ENCODE results near the gene MLIP.
A peak's percentile ranks its signal among the peaks of the same experiment; 100 is the strongest.
"Not testable (repeated sequence)": the region's sequence is repeated elsewhere in the genome, so short reads cannot be mapped to it uniquely, and the experiment has no call there.

Gene MLIP

DNA sequence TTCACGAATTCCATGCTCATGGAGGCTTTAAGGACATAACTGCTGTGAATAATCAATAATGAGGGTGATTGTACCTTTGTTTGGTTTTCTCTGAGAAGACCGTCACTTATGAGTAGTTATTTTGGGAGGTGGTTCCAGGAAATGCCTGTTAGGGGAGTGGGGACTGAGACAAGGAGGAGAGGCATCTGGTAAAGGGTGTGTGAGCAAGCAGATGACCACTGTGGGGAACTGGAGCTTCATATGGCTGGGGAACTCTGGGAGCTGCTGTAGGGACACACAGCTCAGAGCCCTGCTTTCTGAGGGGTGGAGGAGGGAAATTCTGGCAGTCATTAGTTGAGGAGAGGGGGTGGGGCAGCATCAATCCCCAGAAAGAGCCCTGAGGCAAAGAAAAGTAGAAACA, 125.7 kb downstream of the MLIP start:
- no peak for DNase-seq

DNA sequence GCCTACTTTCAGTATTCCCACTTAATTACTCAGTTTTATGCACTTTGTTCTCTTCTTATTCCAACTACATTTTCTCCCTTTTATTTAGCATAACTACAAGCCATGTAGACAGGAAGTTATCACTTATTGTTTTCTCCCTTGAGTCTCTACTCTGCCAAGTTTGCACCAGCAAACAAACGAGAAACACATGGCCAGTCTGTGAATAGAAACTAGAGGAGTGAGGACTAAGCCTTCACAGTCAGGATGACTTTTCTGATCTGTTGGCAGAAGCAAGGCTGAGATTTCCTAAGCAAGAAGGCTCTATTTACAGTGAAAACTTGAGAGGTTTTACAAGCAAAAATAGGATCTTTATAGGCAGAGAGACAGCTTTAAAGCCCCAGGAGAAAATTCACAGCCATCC, 127.2 kb downstream of the MLIP start:
- DNase-seq = peak; percentile 70

GRCh38 chr6:54243699-54244098, 132.5 kb downstream of the MLIP start:
- DNase-seq = no peak

DNA sequence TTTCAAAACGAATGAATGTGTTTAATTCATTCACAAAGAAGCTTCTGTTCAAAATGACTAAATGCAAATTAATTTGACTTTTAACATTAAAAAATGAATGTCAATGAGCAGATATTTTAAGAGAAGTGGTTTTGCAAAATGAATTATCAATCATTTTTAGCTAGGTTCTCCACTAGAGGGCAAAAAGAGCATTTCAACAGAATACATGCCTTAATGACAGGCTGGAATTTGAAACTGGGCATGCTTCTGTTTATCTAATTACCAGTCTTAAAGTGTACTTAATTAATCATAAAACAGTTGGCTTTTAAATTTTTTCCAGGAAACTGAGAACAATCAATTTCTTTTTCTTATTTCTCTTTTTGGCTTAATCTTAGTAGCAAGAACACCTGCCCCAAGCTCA, 133.2 kb downstream of the MLIP start:
- DNase-seq = peak; percentile 48

DNA sequence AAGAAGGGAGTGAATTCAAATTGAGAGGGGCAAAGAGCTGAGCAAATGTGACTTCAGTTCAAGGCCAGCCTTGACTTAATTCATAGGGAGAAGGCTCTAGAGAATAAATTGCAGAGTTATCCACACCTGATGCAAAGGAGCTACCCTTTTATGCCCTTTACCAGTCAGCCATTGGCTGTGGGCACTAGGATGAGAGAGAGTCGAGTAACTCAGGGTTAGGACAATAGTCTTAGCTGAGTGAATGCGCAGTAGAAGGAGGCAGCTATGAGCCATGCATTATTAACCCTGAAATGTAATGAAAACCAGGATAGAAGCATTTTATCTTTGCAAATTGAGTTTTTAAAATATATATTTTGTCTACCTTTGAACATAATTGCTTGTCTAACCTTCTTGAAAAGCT, 134.0 kb downstream of the MLIP start:
- no peak for DNase-seq

DNA sequence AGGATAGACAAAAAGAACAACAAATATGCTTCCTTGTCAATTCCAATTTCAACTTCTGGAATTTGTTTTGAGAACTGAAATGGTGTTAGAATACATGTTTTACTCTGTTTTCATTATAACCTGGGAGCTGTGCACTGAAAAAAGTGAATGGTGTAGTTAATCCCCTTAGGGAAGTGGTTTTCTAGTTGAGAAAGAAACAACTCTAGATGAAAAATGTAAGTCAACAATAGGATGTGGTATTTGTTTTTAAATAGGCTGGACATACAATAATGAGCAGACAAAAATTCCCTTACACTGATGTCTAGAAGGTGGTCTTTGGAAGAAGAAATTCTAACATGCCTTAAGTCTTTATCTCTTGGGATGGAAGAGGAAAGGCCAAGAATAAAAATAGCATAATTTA, 137.1 kb downstream of the MLIP start:
- DNase-seq = no peak

- no peak for DNase-seq
These were observed 137.8 kb downstream of the MLIP start for GRCh38 chr6:54248994-54249393.

DNA sequence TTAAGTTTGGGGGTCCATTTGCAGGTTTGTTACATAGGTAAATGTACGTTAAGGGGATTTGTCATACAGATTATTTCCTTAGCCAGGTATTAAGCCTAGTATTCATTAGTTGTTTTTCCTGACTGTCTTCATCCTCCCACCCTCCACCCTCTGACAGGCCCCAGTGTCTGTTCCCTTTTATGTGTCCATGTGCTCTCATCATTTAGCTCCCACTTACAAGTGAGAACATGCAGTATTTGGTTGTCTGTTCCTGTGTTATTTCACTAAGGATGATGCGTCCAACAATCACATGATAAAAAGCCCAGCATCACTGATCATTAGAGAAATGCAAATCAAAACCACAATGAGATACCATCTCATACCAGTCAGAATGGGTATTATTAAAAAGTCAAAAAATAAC, 138.6 kb downstream of the MLIP start:
- not testable (repeated sequence) for DNase-seq

DNA sequence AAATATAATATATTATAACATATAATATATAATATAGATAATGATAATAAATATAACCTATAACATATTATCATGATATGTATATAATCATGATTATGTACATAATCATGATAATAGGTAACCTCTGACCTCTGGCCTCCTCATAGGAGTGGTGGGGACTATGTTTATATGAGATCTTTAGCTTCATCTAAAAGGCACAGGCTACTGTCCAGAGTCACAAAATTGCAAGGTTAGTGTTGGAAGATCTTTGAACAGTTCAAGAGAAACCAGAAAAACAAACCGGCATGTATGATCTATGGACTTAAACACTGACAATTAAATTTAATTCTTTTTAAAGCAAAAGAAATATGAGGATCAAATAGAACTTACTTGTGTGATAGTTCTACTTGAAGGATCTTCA, 141.3 kb downstream of the MLIP start:
- DNase-seq = no peak

GRCh38 chr6:54252916-54253315, 141.7 kb downstream of the MLIP start:
- no peak for DNase-seq

DNA sequence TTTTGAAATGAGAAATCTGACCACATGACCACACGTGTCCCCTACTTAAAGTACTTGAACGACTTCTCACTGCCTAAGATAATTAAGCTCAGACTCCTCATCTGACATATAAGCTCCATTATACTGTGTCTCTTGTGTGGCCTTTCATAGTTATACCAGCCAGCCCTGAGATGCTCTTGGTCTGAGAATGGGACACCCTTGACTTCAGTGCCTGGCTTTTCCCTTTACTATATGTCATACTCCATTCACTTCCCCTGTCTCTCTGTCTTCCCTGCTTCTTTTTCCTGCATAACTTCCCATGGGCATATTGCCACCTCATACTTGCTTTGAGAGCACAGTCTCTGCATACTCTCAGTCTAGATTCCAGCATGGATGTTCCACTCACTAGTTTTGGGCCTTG, 143.6 kb downstream of the MLIP start:
- no peak for DNase-seq

DNA sequence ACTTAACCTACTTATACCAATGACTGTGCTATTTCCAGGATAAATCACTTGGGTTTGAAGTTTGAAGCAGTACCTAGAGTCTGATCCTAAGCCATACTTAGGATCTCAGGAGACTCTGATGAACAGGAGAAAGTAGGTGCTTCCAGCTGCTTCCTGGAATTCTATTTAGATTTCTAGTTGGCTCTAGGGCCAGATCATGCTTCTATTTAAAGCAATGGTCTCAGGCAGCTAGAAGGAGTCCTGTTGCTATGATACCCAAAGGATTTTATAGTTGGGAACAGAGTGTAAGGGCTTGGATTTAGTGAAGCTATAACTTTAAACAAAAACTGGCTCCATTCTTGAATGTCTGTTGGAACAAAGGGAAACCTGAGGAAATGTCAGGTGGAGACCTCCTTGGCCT, 144.6 kb downstream of the MLIP start:
- DNase-seq = peak; percentile 11

- peak; percentile 18 for DNase-seq
These were observed 148.8 kb downstream of the MLIP start for GRCh38 chr6:54260025-54260424.

- no peak for DNase-seq
These were observed 151.3 kb downstream of the MLIP start for GRCh38 chr6:54262499-54262898.

- DNase-seq = no peak
These were observed 151.7 kb downstream of the MLIP start for GRCh38 chr6:54262971-54263370.

DNA sequence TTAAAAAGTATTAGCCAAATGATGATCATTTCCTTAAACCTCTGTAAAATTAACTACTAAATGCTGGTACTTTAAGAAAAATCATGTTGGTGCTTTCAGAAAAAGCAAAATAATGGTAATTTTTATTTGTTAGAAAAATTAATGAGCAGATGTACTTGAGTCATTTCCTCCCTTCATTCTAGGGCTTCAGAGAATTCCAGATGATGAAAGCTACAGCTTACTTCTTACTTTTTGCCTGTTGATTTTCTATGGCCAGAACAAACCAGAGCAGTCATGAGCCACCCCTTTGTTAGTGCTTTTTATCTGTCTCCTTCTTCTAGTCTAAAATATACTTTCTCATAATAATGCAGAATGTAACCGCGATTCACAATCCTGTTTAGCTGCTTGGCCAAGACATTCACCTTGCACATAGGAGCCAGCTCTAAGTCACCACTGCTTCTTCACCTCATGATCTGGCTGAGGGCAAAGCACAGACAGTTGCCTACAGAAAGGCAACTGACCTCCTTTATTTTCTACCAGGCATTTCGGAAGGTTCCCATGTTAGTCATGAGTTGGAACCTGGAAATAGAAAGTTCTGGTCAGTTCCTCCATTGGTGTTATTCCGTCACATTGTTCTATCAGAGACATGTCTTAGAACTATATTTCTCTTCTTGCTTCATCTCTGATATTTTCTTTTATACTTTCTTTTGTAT, 153.5 kb downstream of the MLIP start:
- peak; percentile 15 for DNase-seq

GRCh38 chr6:54266400-54266923, 155.2 kb downstream of the MLIP start:
- DNase-seq = no peak

DNA sequence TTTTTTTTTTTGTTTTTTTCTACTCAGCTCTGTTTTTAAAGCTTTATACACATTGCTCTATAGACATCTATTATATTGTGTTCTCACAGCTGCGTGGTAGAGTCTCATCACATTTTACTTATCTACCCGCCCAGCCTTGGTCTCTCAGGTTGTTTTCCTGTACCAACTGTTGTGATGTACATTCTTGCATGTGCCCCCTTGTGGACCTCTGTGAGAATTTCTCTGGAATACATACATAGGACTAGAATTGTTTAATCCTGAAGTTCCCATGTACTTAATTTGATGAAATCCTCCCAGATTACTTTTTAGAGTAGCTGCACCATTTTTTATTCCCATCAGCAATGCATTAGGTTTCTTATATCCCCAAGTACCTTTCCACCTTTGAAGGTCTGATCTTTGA, 156.6 kb downstream of the MLIP start:
- peak; percentile 40 for DNase-seq

- no peak for DNase-seq
These were observed 162.1 kb downstream of the MLIP start for GRCh38 chr6:54273214-54273820.

DNA sequence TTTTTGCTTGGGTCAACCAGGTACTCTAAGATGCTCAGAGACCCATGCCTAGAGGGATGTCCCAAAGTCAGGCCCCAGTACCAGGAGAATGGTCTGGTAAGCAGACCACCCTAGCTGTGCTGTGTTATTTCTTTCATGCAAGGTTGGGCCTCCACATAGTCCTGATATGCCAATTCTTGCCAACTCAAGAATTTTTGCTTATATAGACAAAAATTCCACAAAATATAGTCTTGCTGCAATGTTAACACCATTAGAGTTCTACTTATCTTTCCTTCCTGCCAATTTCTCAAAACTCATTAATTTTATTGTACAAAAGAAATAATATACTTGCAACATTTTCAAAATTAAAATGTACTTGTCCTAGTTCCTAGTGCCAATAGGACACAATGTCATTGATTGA, 163.1 kb downstream of the MLIP start:
- no peak for DNase-seq

- peak; percentile 99 for DNase-seq
These were observed 170.9 kb downstream of the MLIP start for GRCh38 chr6:54282186-54282585.

- DNase-seq = no peak
These were observed 173.1 kb downstream of the MLIP start for GRCh38 chr6:54284161-54284860.

GRCh38 chr6:54285595-54285994, 174.4 kb downstream of the MLIP start:
- DNase-seq = peak; percentile 70

- DNase-seq = peak; percentile 75
These were observed 174.9 kb downstream of the MLIP start for GRCh38 chr6:54286141-54286540.
